Liver (tissue), 9 donors: ENCODE results near the gene FIGLA. TPM values are rescaled to one million over a fixed set of nuclear protein-coding genes. Genes with fewer than 3 reads are reported as not detected.

ENCODE experiments used
- DNase-seq: peaks from one replicate; pipeline ENCODE4 v3.0.0-alpha.2; 2017; ENCODE audit warnings: low spot score
- H3K27ac ChIP-seq, 2 donors: one replicate each; pipeline ENCODE4 v1.7.0; 2013; ENCODE audit warnings: inconsistent platforms in 2 of 2, low read length in 2 of 2, control low read depth in 1 of 2, low read depth in 1 of 2, mild to moderate bottlenecking in 1 of 2
- H3K27me3 ChIP-seq, 4 donors: one replicate each; pipeline versions ENCODE4 v1.6.1 to v1.7.0; 2013; ENCODE audit warnings: low read length in 3 of 4, inconsistent platforms in 1 of 4, mild to moderate bottlenecking in 1 of 4, moderate library complexity in 1 of 4; ENCODE audit not compliant: control insufficient read depth in 4 of 4, insufficient read depth in 4 of 4
- H3K36me3 ChIP-seq, 4 donors: one replicate each; pipeline versions ENCODE4 v1.6.1 to v1.7.0; 2013; ENCODE audit warnings: low read length in 3 of 4, mild to moderate bottlenecking in 3 of 4, low read depth in 1 of 4, moderate library complexity in 1 of 4; ENCODE audit not compliant: control insufficient read depth in 4 of 4, insufficient read depth in 3 of 4
- H3K4me1 ChIP-seq, 4 donors: one replicate each; pipeline versions ENCODE4 v1.6.1 to v1.7.0; 2013; ENCODE audit warnings: low read length in 3 of 4, mild to moderate bottlenecking in 3 of 4, moderate library complexity in 1 of 4; ENCODE audit not compliant: control insufficient read depth in 4 of 4, insufficient read depth in 4 of 4
- H3K4me3 ChIP-seq, 3 donors: one replicate each; pipeline versions ENCODE4 v1.6.1 to v1.7.0; 2013; ENCODE audit warnings: low read length in 3 of 3, control low read depth in 1 of 3, low read depth in 1 of 3, mild to moderate bottlenecking in 1 of 3
- H3K9ac ChIP-seq, 2 donors: one replicate each; pipeline ENCODE4 v1.7.0; 2013; ENCODE audit warnings: low read length in 2 of 2, mild to moderate bottlenecking in 2 of 2, moderate library complexity in 2 of 2, control low read depth in 1 of 2, low read depth in 1 of 2
- H3K9me3 ChIP-seq, 4 donors: one replicate each; pipeline versions ENCODE4 v1.6.1 to v1.7.0; 2013; ENCODE audit warnings: low read length in 3 of 4; ENCODE audit not compliant: control insufficient read depth in 4 of 4
- EGR1 ChIP-seq, 2 donors: IDR thresholded peaks; 2 replicates each; pipeline ENCODE4 v1.6.1; 2016 to 2018; ENCODE audit warnings: antibody characterized with exemption in 2 of 2, low read depth in 2 of 2
- FOXA1 ChIP-seq: IDR thresholded peaks from 2 replicates; pipeline ENCODE4 v1.6.1; 2016; ENCODE audit warnings: antibody characterized with exemption
- FOXA2 ChIP-seq: IDR thresholded peaks from 2 replicates; pipeline ENCODE4 v1.6.1; 2016; ENCODE audit warnings: antibody characterized with exemption
- GABPA ChIP-seq, 2 donors: IDR thresholded peaks in 1 of 2; conservative IDR thresholded peaks in 1 of 2; 2 replicates each; pipeline ENCODE4 v1.6.1; 2016; ENCODE audit warnings: antibody characterized with exemption in 2 of 2, mild to moderate bottlenecking in 1 of 2, moderate library complexity in 1 of 2
- HNF4A ChIP-seq, 2 donors: conservative IDR thresholded peaks; 2 replicates each; pipeline ENCODE4 v1.6.1; 2016; ENCODE audit warnings: antibody characterized with exemption in 2 of 2, mild to moderate bottlenecking in 2 of 2
- HNF4G ChIP-seq: IDR thresholded peaks from 2 replicates; pipeline ENCODE4 v1.6.1; 2016; ENCODE audit warnings: antibody characterized with exemption
- JUND ChIP-seq, 2 donors: IDR thresholded peaks; 2 replicates each; pipeline ENCODE4 v1.6.1; 2016; ENCODE audit warnings: antibody characterized with exemption in 2 of 2
- NR2F2 ChIP-seq: IDR thresholded peaks from 2 replicates; pipeline ENCODE4 v1.6.1; 2016; ENCODE audit warnings: antibody characterized with exemption
- RAD21 ChIP-seq, 2 donors: IDR thresholded peaks; 2 replicates each; pipeline ENCODE4 v1.6.1; 2016; ENCODE audit warnings: antibody characterized with exemption in 2 of 2, mild to moderate bottlenecking in 2 of 2
- RXRA ChIP-seq, 2 donors: IDR thresholded peaks; 2 replicates each; pipeline ENCODE4 v1.6.1; 2017 to 2018; ENCODE audit warnings: antibody characterized with exemption in 2 of 2, mild to moderate bottlenecking in 1 of 2
- SP1 ChIP-seq: IDR thresholded peaks from 2 replicates; pipeline ENCODE4 v1.6.1; 2018; ENCODE audit warnings: antibody characterized with exemption, mild to moderate bottlenecking
- TAF1 ChIP-seq: conservative IDR thresholded peaks from 2 replicates; pipeline ENCODE4 v1.6.1; 2016; ENCODE audit warnings: antibody characterized with exemption, mild to moderate bottlenecking
- YY1 ChIP-seq: IDR thresholded peaks from 2 replicates; pipeline ENCODE4 v1.6.1; 2016; ENCODE audit warnings: antibody characterized with exemption, mild to moderate bottlenecking
- WGBS: extraction: QIAGEN DNeasy Blood & Tissue Kit; methylation state at CpG from one replicate; pipeline ENCODE4 v1.1.7; 2013; 5-methylcytosine and 5-hydroxymethylcytosine counted together
- polyA plus RNA-seq, 2 donors: library from polyadenylated mRNA; stranded (reverse) in 1 of 2; unstranded in 1 of 2; fragments of 200-250 nt in 1 of 2; fragments of >200 nt in 1 of 2; fragmentation: Nextera tagmentation in 1 of 2; extraction: Ambion mirVana in 1 of 2; gene quantifications; one replicate each; pipeline versions ENCODE4 v1.2.1 to v1.2.3, GENCODE V29; 2013 to 2015
- total RNA-seq, 2 donors: library from RNA; depleted of rRNA; stranded (reverse); fragments of >200 nt; gene quantifications; one replicate each; pipeline ENCODE4 v1.2.3, GENCODE V29; 2014
- TF ChIP-seq, protein P1 (sequence below): IDR thresholded peaks from 2 replicates; pipeline ENCODE4 v1.6.1; 2016; ENCODE audit warnings: antibody characterized with exemption
- TF ChIP-seq, protein P2 (sequence below): IDR thresholded peaks from 2 replicates; pipeline ENCODE4 v1.6.1; 2016; ENCODE audit warnings: antibody characterized with exemption
- TF ChIP-seq, protein P3 (sequence below): IDR thresholded peaks from 2 replicates; pipeline ENCODE4 v1.6.1; 2016; ENCODE audit warnings: antibody characterized with exemption, mild to moderate bottlenecking
- TF ChIP-seq, protein P4 (sequence below): fragments of 150-350 bp; IDR thresholded peaks from 2 replicates; pipeline ENCODE4 v1.5.1; 2017; ENCODE audit warnings: improper control_type of control experiment, low read depth, low read length; ENCODE audit not compliant: missing input control
- TF ChIP-seq, protein P5 (sequence below): IDR thresholded peaks from 2 replicates; pipeline ENCODE4 v1.6.1; 2016; ENCODE audit warnings: antibody characterized with exemption
- donor health status: healthy.
- donor health status: healthy.
- donor health status: healthy.
- donor health status: healthy.
- donor health status: healthy.

FIGLA gene
- total and polyA plus RNA-seq, 4 donors: not detected

DNA sequence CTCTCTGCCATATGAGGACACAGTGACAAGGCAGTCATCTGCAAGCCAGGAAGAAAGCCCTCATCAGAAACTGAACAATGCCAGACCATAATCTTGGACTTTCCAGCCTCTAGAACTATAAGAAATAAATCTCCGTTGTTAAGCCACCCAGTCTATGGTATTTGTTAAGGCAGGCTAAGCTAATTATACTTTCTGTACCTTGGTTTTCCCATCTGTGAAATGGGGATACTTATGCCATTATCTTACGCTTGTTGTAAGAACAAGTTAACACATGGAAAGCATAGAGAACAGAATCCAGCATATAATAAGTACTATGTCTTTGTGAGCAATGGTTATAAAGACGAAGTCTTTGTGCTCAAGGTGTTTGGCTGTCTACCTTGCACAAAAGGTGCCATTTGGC, 14.2 kb downstream of the FIGLA start (continued):
- TF ChIP-seq, protein P1, sequence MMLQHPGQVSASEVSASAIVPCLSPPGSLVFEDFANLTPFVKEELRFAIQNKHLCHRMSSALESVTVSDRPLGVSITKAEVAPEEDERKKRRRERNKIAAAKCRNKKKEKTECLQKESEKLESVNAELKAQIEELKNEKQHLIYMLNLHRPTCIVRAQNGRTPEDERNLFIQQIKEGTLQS: no peak
- TF ChIP-seq, protein P2, sequence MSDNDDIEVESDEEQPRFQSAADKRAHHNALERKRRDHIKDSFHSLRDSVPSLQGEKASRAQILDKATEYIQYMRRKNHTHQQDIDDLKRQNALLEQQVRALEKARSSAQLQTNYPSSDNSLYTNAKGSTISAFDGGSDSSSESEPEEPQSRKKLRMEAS: no peak
- TF ChIP-seq RAD21 (IDR thresholded peaks at IDR 0.05): no peak

DNA sequence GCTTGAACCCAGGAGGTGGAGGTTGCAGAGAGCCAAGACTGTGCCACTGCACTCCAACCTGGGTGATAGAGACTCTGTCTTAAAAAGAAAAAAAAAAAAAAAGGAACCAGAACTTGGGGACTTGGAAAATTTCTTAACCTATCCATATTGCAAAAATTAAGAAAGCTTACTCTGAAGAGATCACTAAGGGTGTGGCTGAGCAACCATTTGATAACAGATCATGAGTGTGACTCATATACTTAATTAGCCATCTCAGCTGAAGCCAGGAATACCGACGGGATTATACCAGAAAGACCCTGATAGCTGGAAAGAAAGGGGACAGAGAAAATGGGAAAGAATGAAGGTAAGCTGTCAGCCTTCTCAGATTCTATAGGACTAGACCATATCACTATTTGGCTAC, 15.3 kb downstream of the FIGLA start:
- Histone ChIP-seq H3K4me3 (no peak overlapping the region), H3K9ac (no peak overlapping the region), H3K27me3 (peaks cover 0 to 7% (median 6%) of the 10 kb centered on the region in 4 donors), H3K4me1 (no peaks in the 10 kb centered on the region), H3K9me3 (peaks cover 0 to 4% (median 0%) of the 10 kb centered on the region in 4 donors), H3K36me3 (no peaks in the 10 kb centered on the region), H3K27ac (no peak overlapping the region)
- 56% methylated on average over 2 of the region's 2 CpGs for WGBS
- no peak for DNase-seq
- TF ChIP-seq FOXA2: no peak
- TF ChIP-seq, protein P3, sequence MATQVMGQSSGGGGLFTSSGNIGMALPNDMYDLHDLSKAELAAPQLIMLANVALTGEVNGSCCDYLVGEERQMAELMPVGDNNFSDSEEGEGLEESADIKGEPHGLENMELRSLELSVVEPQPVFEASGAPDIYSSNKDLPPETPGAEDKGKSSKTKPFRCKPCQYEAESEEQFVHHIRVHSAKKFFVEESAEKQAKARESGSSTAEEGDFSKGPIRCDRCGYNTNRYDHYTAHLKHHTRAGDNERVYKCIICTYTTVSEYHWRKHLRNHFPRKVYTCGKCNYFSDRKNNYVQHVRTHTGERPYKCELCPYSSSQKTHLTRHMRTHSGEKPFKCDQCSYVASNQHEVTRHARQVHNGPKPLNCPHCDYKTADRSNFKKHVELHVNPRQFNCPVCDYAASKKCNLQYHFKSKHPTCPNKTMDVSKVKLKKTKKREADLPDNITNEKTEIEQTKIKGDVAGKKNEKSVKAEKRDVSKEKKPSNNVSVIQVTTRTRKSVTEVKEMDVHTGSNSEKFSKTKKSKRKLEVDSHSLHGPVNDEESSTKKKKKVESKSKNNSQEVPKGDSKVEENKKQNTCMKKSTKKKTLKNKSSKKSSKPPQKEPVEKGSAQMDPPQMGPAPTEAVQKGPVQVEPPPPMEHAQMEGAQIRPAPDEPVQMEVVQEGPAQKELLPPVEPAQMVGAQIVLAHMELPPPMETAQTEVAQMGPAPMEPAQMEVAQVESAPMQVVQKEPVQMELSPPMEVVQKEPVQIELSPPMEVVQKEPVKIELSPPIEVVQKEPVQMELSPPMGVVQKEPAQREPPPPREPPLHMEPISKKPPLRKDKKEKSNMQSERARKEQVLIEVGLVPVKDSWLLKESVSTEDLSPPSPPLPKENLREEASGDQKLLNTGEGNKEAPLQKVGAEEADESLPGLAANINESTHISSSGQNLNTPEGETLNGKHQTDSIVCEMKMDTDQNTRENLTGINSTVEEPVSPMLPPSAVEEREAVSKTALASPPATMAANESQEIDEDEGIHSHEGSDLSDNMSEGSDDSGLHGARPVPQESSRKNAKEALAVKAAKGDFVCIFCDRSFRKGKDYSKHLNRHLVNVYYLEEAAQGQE: no peak
- TF ChIP-seq, protein P1: no peak
- no peak for TF ChIP-seq SP1
- TF ChIP-seq, protein P4, sequence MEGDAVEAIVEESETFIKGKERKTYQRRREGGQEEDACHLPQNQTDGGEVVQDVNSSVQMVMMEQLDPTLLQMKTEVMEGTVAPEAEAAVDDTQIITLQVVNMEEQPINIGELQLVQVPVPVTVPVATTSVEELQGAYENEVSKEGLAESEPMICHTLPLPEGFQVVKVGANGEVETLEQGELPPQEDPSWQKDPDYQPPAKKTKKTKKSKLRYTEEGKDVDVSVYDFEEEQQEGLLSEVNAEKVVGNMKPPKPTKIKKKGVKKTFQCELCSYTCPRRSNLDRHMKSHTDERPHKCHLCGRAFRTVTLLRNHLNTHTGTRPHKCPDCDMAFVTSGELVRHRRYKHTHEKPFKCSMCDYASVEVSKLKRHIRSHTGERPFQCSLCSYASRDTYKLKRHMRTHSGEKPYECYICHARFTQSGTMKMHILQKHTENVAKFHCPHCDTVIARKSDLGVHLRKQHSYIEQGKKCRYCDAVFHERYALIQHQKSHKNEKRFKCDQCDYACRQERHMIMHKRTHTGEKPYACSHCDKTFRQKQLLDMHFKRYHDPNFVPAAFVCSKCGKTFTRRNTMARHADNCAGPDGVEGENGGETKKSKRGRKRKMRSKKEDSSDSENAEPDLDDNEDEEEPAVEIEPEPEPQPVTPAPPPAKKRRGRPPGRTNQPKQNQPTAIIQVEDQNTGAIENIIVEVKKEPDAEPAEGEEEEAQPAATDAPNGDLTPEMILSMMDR: no peak
- TF ChIP-seq, protein P2: no peak
- TF ChIP-seq HNF4G: no peak
- TF ChIP-seq HNF4A (conservative IDR thresholded peaks at IDR 0.05): no peak
- TF ChIP-seq, protein P5, sequence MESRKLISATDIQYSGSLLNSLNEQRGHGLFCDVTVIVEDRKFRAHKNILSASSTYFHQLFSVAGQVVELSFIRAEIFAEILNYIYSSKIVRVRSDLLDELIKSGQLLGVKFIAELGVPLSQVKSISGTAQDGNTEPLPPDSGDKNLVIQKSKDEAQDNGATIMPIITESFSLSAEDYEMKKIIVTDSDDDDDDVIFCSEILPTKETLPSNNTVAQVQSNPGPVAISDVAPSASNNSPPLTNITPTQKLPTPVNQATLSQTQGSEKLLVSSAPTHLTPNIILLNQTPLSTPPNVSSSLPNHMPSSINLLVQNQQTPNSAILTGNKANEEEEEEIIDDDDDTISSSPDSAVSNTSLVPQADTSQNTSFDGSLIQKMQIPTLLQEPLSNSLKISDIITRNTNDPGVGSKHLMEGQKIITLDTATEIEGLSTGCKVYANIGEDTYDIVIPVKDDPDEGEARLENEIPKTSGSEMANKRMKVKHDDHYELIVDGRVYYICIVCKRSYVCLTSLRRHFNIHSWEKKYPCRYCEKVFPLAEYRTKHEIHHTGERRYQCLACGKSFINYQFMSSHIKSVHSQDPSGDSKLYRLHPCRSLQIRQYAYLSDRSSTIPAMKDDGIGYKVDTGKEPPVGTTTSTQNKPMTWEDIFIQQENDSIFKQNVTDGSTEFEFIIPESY: no peak
- TF ChIP-seq RXRA (IDR thresholded peaks at IDR 0.05): no peak
- TF ChIP-seq EGR1 (IDR thresholded peaks at IDR 0.05; ENCODE audit: low read depth in 2 of 2): no peak
- no peak for TF ChIP-seq TAF1
- TF ChIP-seq YY1: no peak
- no peak for TF ChIP-seq FOXA1
- no peak for TF ChIP-seq NR2F2
- no peak for TF ChIP-seq GABPA (IDR thresholded peaks at IDR 0.05 in 1 of 2, conservative IDR thresholded peaks at IDR 0.05 in 1 of 2)
- no peak for TF ChIP-seq JUND (IDR thresholded peaks at IDR 0.05)
- no peak for TF ChIP-seq RAD21 (IDR thresholded peaks at IDR 0.05)
